DND-41 (cell line): Measurements from ENCODE around the gene ZBTB8OS.

Experiments used
- ATAC-seq: fragments of 200-7000 bp; cut with Tn5 transposase; 3 replicates; pipeline ENCODE4 v1.9.1; 2021; ENCODE audit warnings: low read depth; ENCODE audit not compliant: insufficient read depth
- DNase-seq: peaks from one replicate; pipeline ENCODE4 v3.0.0-alpha.2; 2020
- H2AFZ ChIP-seq: 2 replicates; pipeline ENCODE4 v1.6.0; 2012; ENCODE audit warnings: low read depth, low read length
- H3K27ac ChIP-seq: 2 replicates; pipeline ENCODE4 v1.5.1; 2012; ENCODE audit warnings: low read length, inconsistent platforms
- H3K27me3 ChIP-seq: fragments of 200-600 bp; sonication (generic); 2 replicates; pipeline ENCODE4 v1.6.0; 2012; ENCODE audit warnings: low read length, mild to moderate bottlenecking, inconsistent platforms; ENCODE audit not compliant: insufficient read depth, poor library complexity
- H3K36me3 ChIP-seq: 2 replicates; pipeline ENCODE4 v1.5.1; 2012; ENCODE audit warnings: low read length, inconsistent platforms; ENCODE audit not compliant: insufficient read depth
- H3K4me1 ChIP-seq: 2 replicates; pipeline ENCODE4 v1.5.1; 2012; ENCODE audit warnings: mild to moderate bottlenecking, low read length; ENCODE audit not compliant: insufficient read depth
- H3K4me2 ChIP-seq: 2 replicates; pipeline ENCODE4 v1.6.0; 2012; ENCODE audit warnings: mild to moderate bottlenecking, moderate library complexity, low read length, inconsistent platforms; ENCODE audit not compliant: insufficient read depth
- H3K4me3 ChIP-seq, 2 experiments: fragments of 200-600 bp in 1 of 2; shearing (Covaris generic) in 1 of 2; 2 replicates each; pipeline ENCODE4 v1.5.1; 2012 to 2016; ENCODE audit warnings: inconsistent platforms in 2 of 2, low read length in 2 of 2, mild to moderate bottlenecking in 2 of 2, low read depth in 1 of 2, moderate library complexity in 1 of 2
- H3K79me2 ChIP-seq: 2 replicates; pipeline ENCODE4 v1.6.0; 2012; ENCODE audit warnings: low read length, inconsistent platforms; ENCODE audit not compliant: insufficient read depth
- H3K9ac ChIP-seq: 2 replicates; pipeline ENCODE4 v1.6.0; 2012; ENCODE audit warnings: low read depth, mild to moderate bottlenecking, inconsistent platforms, low read length, moderate library complexity
- H3K9me3 ChIP-seq: 2 replicates; pipeline ENCODE4 v1.5.1; 2012; ENCODE audit warnings: low read length, moderate library complexity, mild to moderate bottlenecking, inconsistent platforms; ENCODE audit not compliant: insufficient read depth, severe bottlenecking
- H4K20me1 ChIP-seq: 2 replicates; pipeline ENCODE4 v1.6.0; 2012; ENCODE audit warnings: low read length; ENCODE audit not compliant: insufficient read depth
- CTCF ChIP-seq: IDR thresholded peaks from 2 replicates; pipeline ENCODE4 v1.5.1; 2012; ENCODE audit warnings: borderline replicate concordance, low read length, moderate library complexity, mild to moderate bottlenecking; ENCODE audit not compliant: poor library complexity, severe bottlenecking; ENCODE audit errors: extremely low read depth
- EZH2 ChIP-seq: IDR thresholded peaks from 3 replicates; pipeline ENCODE4 v1.6.1; 2012; ENCODE audit warnings: borderline replicate concordance, low read depth, mild to moderate bottlenecking, moderate library complexity, low read length, inconsistent platforms; ENCODE audit not compliant: severe bottlenecking

Gene ZBTB8OS

DNA sequence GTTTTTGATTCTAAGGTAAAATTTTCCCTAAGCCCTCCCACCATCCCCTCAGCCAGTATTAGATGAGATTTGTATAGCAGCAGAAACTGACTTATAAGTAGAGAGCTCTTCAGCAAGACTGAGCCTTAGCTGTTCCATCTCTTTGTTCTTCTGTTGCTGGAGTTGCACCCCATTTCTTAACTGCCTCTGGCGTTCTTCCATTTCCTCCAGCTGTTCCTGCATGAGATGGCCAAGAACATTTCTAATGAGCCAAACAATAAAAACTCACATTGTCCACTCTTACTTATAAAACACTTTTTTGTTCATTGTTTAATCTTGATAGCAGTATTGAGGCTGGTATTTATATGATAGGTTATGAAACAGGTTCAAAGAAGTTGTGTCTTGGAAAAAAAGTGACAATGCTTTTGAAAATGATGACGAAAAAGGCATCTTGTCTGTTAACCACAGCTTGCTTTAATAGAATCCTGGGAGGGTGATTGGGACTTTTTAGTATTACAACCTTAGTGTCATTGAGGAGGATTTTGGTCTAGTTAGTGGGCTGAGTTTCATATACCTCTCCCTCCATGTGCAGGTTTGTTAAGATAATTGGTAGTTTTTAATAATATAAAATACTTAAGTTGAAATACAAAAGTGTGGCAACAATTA lies 33.9 kb upstream of the ZBTB8OS start:
- TF ChIP-seq EZH2 (no peak), CTCF (no peak)
- Histone ChIP-seq H3K79me2 (no peaks in the 10 kb centered on the region), H3K4me2 (no peak overlapping the region), H2AFZ (no peak overlapping the region), H3K9ac (no peak overlapping the region), H3K9me3 (no peaks in the 10 kb centered on the region), H3K27me3 (no peaks in the 10 kb centered on the region), H4K20me1 (0 out of 2 replicates have a peak, but pooled peaks cover 2% of the 10 kb centered on the region), H3K4me1 (no peaks in the 10 kb centered on the region), H3K27ac (no peak overlapping the region), H3K36me3 (peaks cover 73% of the 10 kb centered on the region), H3K4me3 (no peak overlapping the region)
- ATAC-seq = no peak
- DNase-seq = no peak

DNA sequence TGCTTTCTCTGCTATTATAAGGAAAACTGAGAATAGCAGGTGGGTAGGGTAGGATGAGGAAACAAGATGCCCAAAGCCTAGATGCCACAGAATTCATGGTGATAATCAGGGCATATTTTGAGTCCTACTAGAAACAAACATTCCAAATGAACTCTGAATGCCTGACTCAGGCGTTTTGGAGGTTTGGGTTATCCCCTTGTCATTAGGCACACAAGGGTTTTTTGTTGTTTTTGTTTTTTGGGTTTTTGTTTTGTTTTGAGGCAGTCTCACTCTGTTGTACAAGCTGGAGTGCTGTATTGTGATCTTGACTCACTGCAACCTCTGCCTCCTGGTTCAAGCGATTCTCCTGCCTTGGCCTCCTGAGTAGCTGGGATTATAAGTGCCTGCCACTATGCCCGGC lies 33.0 kb upstream of the ZBTB8OS start:
- Histone ChIP-seq H4K20me1 (peaks cover 5% of the 10 kb centered on the region; the same call in 1 of the 2 replicates), H2AFZ (no peak overlapping the region), H3K36me3 (peaks cover 82% of the 10 kb centered on the region), H3K9me3 (no peaks in the 10 kb centered on the region), H3K79me2 (no peaks in the 10 kb centered on the region), H3K9ac (no peak overlapping the region), H3K27me3 (no peaks in the 10 kb centered on the region), H3K4me1 (no peaks in the 10 kb centered on the region), H3K4me2 (no peak overlapping the region), H3K27ac (no peak overlapping the region), H3K4me3 (no peak overlapping the region)
- no peak for DNase-seq
- ATAC-seq = no peak
- no peak for TF ChIP-seq CTCF
- no peak for TF ChIP-seq EZH2

- Histone ChIP-seq H3K4me1 (no peaks in the 10 kb centered on the region), H2AFZ (no peak overlapping the region), H3K4me3 (no peak overlapping the region), H3K27ac (no peak overlapping the region), H3K27me3 (no peaks in the 10 kb centered on the region), H4K20me1 (peaks cover 5% of the 10 kb centered on the region; the same call in 1 of the 2 replicates), H3K4me2 (no peak overlapping the region), H3K79me2 (0 out of 2 replicates have a peak, but pooled peaks cover 2% of the 10 kb centered on the region), H3K9me3 (no peaks in the 10 kb centered on the region), H3K36me3 (peaks cover 96% of the 10 kb centered on the region), H3K9ac (no peak overlapping the region)
- TF ChIP-seq EZH2 = no peak
- no peak for TF ChIP-seq CTCF
- ATAC-seq (no peak), DNase-seq (no peak)
Observed at GRCh38 chr1:32681999-32682398, 31.6 kb upstream of the ZBTB8OS start.
